Esophagus squamous epithelium (tissue), 5 donors: ENCODE results near the gene RBCK1. TPM values are rescaled to one million over a fixed set of nuclear protein-coding genes. Genes with fewer than 3 reads are reported as not detected.

Source experiments
- DNase-seq: peaks from one replicate; lab custom pipeline; 2025; lab: John Stamatoyannopoulos, UW
- H3K27ac ChIP-seq, 4 donors: fragments of 200-600 bp; sonication (generic); one replicate each; pipeline ENCODE4 v1.5.1; 2016 to 2019; ENCODE audit warnings: mild to moderate bottlenecking in 1 of 4
- H3K27me3 ChIP-seq, 4 donors: fragments of 200-600 bp; sonication (generic); 1 replicate in 3 of 4; 2 replicates in 1 of 4; pipeline versions ENCODE4 v1.5.1 to v1.6.0; 2017 to 2021; ENCODE audit warnings: antibody characterized with exemption in 1 of 4
- H3K36me3 ChIP-seq, 3 donors: fragments of 200-600 bp; sonication (generic); one replicate each; pipeline ENCODE4 v1.5.1; 2016 to 2019
- H3K4me1 ChIP-seq, 3 donors: fragments of 200-600 bp; sonication (generic); one replicate each; pipeline ENCODE4 v1.5.1; 2017 to 2019
- H3K4me3 ChIP-seq, 4 donors: fragments of 200-600 bp; sonication (generic); 1 replicate in 3 of 4; 2 replicates in 1 of 4; pipeline ENCODE4 v1.5.1; 2016 to 2019; ENCODE audit warnings: mild to moderate bottlenecking in 2 of 4, moderate library complexity in 1 of 4
- H3K9me3 ChIP-seq, 3 donors: fragments of 200-600 bp; sonication (generic); one replicate each; pipeline ENCODE4 v1.5.1; 2016 to 2019
- POLR2A ChIP-seq, 4 donors: fragments of 450-650 bp; IDR thresholded peaks; one replicate each; pipeline ENCODE4 v1.6.1; 2017; ENCODE audit warnings: antibody characterized with exemption in 4 of 4, mild to moderate bottlenecking in 4 of 4, moderate library complexity in 3 of 4
- WGBS, 2 donors: methylation state at CpG; one replicate each; pipeline ENCODE4 v1.1.5; 2018; 5-methylcytosine and 5-hydroxymethylcytosine counted together
- intact Hi-C: fragments of 100-400 bp; cut with DNase I; formaldehyde crosslinking; loops from one replicate; pipeline ENCODE4 v1.15.0; 2022
- total RNA-seq, 4 donors: library from RNA; depleted of rRNA; stranded (reverse); fragments of >200 nt; gene quantifications; one replicate each; pipeline ENCODE4 v1.1.0, GENCODE V29; 2016
- TF ChIP-seq, protein P1 (sequence below), 6 experiments: fragments of 450-650 bp in 4 of 6; fragments of 200-600 bp in 2 of 6; sonication (generic) in 2 of 6; IDR thresholded peaks; one replicate each; pipeline ENCODE4 v1.5.1; 2016 to 2019; ENCODE audit warnings: antibody characterized with exemption in 6 of 6, mild to moderate bottlenecking in 4 of 6, moderate library complexity in 4 of 6
- donor health status: DM: yes; HTN: yes; CAD: no.

RBCK1 gene
- total RNA-seq, 4 donors from 2014 or later = 46.9 to 79.8 (median 63.2) TPM

GRCh38 chr20:378961-379336 lies 29.1 kb upstream of the RBCK1 start:
- no peak overlapping the region for H3K4me3 ChIP-seq
- TF ChIP-seq, protein P1, sequence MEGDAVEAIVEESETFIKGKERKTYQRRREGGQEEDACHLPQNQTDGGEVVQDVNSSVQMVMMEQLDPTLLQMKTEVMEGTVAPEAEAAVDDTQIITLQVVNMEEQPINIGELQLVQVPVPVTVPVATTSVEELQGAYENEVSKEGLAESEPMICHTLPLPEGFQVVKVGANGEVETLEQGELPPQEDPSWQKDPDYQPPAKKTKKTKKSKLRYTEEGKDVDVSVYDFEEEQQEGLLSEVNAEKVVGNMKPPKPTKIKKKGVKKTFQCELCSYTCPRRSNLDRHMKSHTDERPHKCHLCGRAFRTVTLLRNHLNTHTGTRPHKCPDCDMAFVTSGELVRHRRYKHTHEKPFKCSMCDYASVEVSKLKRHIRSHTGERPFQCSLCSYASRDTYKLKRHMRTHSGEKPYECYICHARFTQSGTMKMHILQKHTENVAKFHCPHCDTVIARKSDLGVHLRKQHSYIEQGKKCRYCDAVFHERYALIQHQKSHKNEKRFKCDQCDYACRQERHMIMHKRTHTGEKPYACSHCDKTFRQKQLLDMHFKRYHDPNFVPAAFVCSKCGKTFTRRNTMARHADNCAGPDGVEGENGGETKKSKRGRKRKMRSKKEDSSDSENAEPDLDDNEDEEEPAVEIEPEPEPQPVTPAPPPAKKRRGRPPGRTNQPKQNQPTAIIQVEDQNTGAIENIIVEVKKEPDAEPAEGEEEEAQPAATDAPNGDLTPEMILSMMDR (IDR thresholded peaks at IDR 0.05) = no peak
- no peak for TF ChIP-seq POLR2A (IDR thresholded peaks at IDR 0.05)
- DNase-seq = no peak
- 70 to 74% methylated on average over 4 to 5 of the region's 5 CpGs for WGBS, 2 donors
- intact Hi-C loops = no loop called here
- H3K27me3 ChIP-seq = no peaks in the 10 kb centered on the region
- H3K36me3 ChIP-seq = no peaks in the 10 kb centered on the region
- peaks cover 0 to 40% (median 12%) of the 10 kb centered on the region in 3 donors for H3K4me1 ChIP-seq
- no peak overlapping the region for H3K27ac ChIP-seq
- no peaks in the 10 kb centered on the region for H3K9me3 ChIP-seq

- TF ChIP-seq, protein P1 (IDR thresholded peaks at IDR 0.05) = no peak
- peak in 1 of 4 donors; percentile 28 for TF ChIP-seq POLR2A (IDR thresholded peaks at IDR 0.05)
- Histone ChIP-seq H3K27ac (peak overlapping the region; percentile 78 to 85 (median 81)), H3K27me3 (no peaks in the 10 kb centered on the region), H3K36me3 (no peaks in the 10 kb centered on the region), H3K9me3 (no peaks in the 10 kb centered on the region), H3K4me3 (peak overlapping the region; percentile 68 to 85 (median 76)), H3K4me1 (peaks cover 0 to 55% (median 12%) of the 10 kb centered on the region in 3 donors)
- intact Hi-C loops = no loop called here
- no peak for DNase-seq
- WGBS, 2 donors = 0% methylated on average over 18 to 28 of the region's 93 CpGs
Measured at GRCh38 chr20:380763-381580, 27.1 kb upstream of the RBCK1 start.

GRCh38 chr20:381581-382290 lies 26.4 kb upstream of the RBCK1 start:
- no peaks in the 10 kb centered on the region for H3K36me3 ChIP-seq
- H3K4me1 ChIP-seq = peaks cover 0 to 55% (median 12%) of the 10 kb centered on the region in 3 donors
- no peaks in the 10 kb centered on the region for H3K9me3 ChIP-seq
- DNase-seq = peak; percentile 46
- peak overlapping the region; percentile 68 to 85 (median 76) for H3K4me3 ChIP-seq
- 0 to 1% methylated on average over 12 to 17 of the region's 49 CpGs for WGBS, 2 donors
- peak overlapping the region; percentile 78 to 85 (median 81) for H3K27ac ChIP-seq
- TF ChIP-seq, protein P1 (IDR thresholded peaks at IDR 0.05) = no peak
- TF ChIP-seq POLR2A (IDR thresholded peaks at IDR 0.05) = peak in 1 of 4 donors; percentile 53
- H3K27me3 ChIP-seq = no peaks in the 10 kb centered on the region
- intact Hi-C loops = no loop called here

DNA sequence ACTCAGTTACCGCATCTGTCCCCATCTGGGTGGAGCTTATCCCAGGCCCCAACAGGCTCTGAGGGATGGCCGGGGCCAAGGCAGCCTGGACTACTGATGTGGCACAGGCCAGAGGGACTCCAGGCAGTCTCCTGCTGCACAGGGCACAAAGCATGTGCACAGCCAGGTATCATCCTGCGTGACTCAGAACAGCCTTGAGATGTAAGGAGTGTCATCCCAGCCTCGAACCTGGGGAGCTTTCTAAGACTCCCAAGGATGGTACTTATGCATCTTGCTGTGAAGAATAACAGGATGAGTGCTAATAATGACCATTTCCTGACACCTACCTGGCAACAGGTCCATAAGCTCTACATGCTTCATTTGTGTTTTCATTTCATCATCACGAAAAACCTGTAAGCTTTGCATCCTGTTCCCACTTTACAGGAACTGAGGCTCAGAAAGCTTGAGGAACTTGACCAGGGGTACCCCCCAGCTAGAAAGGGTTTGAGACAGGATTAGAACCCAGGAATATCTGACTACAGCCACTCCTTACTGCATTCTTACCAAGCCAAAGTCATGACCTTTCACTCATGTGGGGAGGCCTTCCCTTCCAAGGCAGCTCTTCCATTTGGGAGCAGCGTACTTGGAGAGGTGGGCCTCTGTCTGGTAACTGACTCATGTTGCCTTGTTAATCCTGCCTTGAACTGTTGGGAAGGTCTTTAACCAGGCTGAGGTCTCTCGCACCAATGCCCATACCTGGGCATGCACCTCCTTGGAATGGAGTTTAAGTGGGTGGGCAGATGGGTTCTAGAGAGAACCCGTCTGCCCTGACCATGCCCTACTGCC lies 25.6 kb upstream of the RBCK1 start:
- Histone ChIP-seq H3K27me3 (no peaks in the 10 kb centered on the region), H3K27ac (peak overlapping the region; percentile 78 to 85 (median 81)), H3K36me3 (peaks cover 0 to 4% (median 0%) of the 10 kb centered on the region in 3 donors), H3K4me1 (peaks cover 0 to 55% (median 12%) of the 10 kb centered on the region in 3 donors), H3K4me3 (peak overlapping the region in 3 of 4 donors; percentile 68 to 80 (median 72)), H3K9me3 (no peaks in the 10 kb centered on the region)
- 51 to 56% methylated on average over 3 to 7 of the region's 8 CpGs for WGBS, 2 donors
- DNase-seq = no peak
- TF ChIP-seq, protein P1 (IDR thresholded peaks at IDR 0.05) = no peak
- TF ChIP-seq POLR2A (IDR thresholded peaks at IDR 0.05) = no peak
- intact Hi-C loops = no loop called here
